ENCODE results near the gene SPTBN5.
A peak's percentile ranks its signal among the peaks of the same experiment; 100 is the strongest.
"Not testable (repeated sequence)": the region's sequence is repeated elsewhere in the genome, so short reads cannot be mapped to it uniquely, and the experiment has no call there.

Gene SPTBN5

GRCh38 chr15:41844814-41845213, 49.0 kb downstream of the SPTBN5 start:
- no peak for DNase-seq (ENCODE audit: low spot score)

DNA sequence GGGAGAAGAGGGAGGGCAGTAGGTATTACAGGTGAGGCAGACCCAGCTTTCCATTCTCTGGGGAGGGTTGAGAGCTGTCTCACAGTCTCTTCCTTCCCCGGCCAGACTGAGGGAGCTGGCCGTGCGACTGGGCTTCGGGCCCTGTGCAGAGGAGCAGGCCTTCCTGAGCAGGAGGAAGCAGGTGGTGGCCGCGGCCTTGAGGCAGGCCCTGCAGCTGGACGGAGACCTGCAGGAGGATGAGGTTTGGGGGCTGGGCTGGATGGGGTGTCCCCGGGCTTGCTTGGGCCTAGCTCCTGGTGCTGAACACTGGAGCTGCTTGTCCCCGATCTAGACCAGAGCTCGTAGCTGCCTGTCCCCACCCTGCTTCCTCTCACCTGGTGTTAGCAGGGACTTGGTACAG, 50.3 kb downstream of the SPTBN5 start:
- no peak for DNase-seq (ENCODE audit: low spot score)

DNA sequence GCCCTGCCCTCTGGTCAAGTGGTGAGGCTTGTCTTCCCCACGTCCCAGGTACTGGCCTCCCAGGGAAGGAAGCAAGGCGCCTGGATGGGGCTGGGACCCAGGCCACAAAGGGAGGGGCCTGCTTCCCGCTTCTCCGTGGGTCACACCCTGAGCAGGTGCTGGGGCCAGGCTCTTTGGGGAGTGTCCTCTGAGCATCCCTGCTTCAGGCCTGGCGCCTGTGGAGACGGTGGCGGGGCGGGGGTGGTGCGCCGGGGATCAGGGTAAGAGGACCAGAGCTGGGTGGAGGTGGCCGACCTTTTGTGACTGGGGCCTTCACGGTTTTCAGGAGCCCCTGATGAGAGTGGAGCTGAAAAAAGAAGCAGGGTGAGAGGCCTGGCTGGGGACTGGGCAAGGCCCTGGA, 51.6 kb downstream of the SPTBN5 start:
- no peak for DNase-seq (ENCODE audit: low spot score)

GRCh38 chr15:41841131-41841530, 52.7 kb downstream of the SPTBN5 start:
- no peak for DNase-seq (ENCODE audit: low spot score)

DNA sequence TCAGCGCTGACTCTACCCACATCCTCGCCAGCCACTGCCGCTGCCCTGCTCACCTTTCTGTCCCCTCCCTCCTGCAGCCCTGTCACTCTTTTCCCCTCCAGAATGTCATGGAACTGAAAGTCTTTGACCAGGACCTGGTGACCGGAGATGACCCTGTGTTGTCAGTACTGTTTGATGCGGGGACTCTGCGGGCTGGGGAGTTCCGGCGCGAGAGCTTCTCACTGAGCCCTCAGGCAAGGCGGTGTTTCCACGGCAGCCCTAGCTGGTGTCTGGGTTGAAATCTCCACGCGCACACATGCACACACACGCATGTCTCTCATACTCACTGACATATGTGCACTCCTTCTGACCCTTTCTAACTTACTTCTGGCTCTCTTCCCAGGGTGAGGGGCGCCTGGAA, 53.2 kb downstream of the SPTBN5 start:
- DNase-seq (ENCODE audit: low spot score), result no peak

- DNase-seq (ENCODE audit: low spot score), result no peak
Measured at GRCh38 chr15:41839781-41840491, 53.9 kb downstream of the SPTBN5 start.

DNA sequence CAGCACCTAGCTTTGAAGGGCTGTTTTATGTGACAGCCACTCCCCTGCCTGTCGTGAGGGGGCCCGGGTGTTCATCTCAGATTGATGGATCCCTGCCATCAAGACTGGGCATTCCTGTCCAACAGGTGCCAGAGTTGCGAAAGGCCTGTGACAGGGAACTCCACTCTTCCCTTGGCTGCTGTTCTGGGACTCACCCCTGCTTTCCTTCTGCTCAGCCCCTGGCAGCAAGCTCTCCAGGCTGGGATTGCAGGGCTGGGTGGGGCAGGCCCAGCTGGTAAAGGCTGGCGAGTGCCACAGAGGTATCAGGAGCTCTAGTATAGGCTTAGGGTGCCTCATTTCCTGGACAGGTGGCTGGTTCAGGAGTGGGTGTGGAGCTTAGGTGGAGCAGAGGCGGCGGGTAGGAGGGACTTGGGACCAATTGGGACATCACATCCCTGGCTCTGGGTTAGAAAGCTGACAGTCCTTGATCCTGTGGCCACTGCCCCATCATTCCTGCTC, 55.4 kb downstream of the SPTBN5 start, which contains the start of gene PLA2G4B:
Gene PLA2G4B (plus strand): TSS at position 448 of the 498 bp plus-strand sequence. CDS start 67 bp downstream, outside the sequence.
- DNase-seq (ENCODE audit: low spot score), result no peak

- DNase-seq (ENCODE audit: low spot score), result no peak
Measured at GRCh38 chr15:41836713-41837454, 57.0 kb downstream of the SPTBN5 start.

DNA sequence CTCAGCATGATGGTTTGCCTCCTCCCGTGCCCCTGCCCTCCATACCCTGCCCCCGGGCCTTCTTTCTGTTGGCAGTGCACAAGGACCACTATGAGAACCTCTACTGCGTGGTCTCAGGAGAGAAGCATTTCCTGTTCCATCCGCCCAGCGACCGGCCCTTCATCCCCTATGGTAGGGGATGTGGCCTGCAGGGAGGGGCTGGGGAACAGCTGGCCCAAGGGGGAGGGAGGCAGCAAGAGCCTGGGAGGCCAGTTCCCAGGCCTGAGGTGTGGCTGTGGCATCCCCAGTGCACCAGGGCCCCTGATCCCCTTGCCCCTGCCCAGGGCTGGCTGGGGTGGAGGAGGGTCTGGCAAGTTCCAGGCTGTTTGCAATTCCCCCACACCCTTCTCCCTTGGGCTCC, 57.8 kb downstream of the SPTBN5 start:
- DNase-seq (ENCODE audit: low spot score), result no peak

- no peak for DNase-seq (ENCODE audit: low spot score)
Measured at GRCh38 chr15:41834096-41834495, 59.8 kb downstream of the SPTBN5 start.

GRCh38 chr15:41832875-41833274, 61.0 kb downstream of the SPTBN5 start:
- DNase-seq (ENCODE audit: low spot score), result no peak

GRCh38 chr15:41832208-41832607, 61.6 kb downstream of the SPTBN5 start:
- no peak for DNase-seq (ENCODE audit: low spot score)

DNA sequence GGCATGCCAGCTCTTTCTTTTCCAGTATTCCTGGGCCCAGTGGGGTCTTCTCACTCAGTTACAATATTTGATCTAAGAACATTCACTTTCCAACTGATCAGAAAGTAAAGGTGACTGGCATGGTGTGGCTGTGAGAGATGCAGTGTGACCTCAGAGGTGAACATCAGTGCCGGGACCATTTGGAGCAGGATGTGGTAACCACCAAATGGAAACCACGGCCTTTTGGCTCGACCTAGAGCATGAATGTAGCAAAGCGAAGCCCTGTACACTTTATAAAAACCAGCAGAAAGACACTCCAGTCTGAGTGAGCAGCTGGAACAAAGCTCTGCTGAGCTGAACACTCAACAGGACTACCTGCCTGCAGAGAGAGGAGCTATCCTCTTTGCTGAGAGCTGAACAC, 62.6 kb downstream of the SPTBN5 start:
- DNase-seq (ENCODE audit: low spot score), result not testable (repeated sequence)

DNA sequence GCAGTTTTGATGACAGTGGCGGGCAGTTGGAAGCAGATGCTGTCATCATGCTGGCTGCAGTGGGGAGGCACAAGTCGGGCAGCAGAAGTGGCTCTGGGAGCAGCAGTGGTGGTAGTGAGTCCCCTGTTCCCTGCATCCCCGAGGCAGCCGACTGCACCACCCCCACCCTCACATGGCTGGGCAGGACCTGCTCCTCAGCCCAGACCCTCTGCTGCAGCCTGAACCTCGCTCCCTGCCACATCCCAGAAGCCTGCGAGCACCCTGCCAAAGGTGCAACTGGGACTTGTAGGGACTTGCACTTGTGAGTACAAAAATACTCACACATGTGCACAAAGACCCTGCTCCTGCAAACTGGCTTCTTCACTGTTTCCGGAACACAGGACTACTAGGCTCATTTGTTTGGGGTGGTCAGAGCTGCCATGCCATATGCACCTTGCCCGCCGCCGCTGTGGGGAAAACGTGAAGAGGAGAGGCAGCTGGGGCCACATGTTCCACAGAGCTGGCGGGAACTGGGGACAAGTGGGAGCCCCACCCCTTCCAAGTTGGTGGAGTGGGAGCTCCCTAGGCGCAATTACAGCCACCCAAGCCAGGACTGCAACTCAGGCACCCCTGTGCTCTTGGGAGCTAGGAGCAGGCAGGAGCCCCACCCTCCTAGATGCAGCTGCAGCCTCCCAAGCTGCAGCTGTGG, 63.8 kb downstream of the SPTBN5 start:
- no peak for DNase-seq (ENCODE audit: low spot score)

- peak; percentile 46 for DNase-seq (ENCODE audit: low spot score)
Measured at GRCh38 chr15:41828807-41829141, 65.1 kb downstream of the SPTBN5 start.

DNA sequence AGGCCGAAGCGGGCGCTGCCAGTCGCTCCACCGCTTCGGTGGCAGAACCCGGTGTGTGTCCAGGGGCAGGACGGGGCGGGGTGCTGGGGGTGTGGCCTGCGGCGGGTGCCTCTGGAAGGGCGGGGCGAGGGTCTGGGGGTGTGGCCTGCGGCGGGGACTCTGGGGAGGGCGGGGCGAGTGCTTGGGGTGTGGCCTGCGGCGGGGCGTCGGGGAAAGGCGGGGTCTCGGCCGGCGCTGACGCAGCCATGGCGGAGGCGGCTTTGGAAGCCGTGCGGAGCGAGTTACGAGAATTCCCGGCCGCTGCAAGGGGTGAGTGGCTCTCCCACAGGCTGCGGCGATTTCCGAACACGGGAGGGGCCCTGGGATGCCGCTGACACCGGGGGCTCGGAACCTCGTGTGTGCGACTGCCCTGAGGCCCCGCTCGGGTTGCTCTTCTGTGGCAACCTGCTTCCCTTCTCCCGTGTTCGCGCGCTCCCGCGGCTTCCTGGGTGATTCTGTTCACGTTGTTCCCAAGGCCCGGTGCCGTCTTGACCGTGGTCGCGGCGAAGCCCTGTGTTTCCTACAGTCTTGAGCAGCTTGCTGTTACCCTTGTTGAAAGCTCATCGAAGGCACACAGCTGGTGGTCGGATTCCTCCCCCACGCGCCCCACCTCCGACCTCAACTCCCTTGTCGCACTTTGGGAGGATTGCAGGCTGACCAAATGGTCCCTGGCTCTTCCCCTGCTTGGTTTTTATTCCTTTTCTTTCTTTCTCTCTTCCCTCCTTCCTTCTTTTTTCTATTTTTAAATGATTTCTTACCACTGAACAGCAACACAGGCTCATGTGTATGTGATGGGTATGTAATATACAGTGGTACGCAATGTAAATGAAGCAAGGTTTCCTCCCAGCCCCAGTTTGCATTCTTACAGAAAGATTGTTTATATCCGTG, 65.7 kb downstream of the SPTBN5 start, which contains the start of gene JMJD7:
Gene JMJD7 (plus strand): TSS at position 213 of the 927 bp plus-strand sequence. CDS start 33 bp downstream, at position 246.
- peak; percentile 80 for DNase-seq (ENCODE audit: low spot score)

DNA sequence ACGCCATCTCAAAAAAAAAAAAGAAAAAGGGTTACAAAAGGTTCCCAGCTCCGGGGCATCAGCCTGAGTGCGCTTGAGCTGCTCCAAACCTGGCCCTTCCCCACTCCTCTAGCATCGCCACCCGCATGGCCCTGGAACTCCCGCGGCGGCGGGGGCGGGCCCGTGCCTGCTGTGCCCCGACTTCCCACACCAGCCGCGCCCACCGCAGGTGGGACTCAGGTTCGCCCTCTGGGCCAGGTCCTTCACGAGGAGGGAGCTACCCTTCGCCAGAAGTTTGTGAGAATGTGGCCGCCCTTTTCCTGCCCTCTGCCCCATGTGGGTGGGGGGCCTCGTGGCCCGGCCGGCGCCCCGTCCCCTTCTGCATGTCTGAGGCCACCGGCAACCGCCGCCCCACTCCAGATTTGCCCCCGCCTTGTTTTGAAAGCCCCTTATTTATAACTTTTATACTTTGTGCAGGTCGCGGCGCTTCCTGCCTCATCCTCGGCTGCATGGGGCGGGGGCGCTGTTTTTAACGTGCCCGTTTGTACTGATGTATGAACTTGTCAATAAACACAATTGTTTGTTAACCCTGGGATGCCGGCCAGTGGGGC, 66.5 kb downstream of the SPTBN5 start:
- DNase-seq (ENCODE audit: low spot score), result no peak

DNA sequence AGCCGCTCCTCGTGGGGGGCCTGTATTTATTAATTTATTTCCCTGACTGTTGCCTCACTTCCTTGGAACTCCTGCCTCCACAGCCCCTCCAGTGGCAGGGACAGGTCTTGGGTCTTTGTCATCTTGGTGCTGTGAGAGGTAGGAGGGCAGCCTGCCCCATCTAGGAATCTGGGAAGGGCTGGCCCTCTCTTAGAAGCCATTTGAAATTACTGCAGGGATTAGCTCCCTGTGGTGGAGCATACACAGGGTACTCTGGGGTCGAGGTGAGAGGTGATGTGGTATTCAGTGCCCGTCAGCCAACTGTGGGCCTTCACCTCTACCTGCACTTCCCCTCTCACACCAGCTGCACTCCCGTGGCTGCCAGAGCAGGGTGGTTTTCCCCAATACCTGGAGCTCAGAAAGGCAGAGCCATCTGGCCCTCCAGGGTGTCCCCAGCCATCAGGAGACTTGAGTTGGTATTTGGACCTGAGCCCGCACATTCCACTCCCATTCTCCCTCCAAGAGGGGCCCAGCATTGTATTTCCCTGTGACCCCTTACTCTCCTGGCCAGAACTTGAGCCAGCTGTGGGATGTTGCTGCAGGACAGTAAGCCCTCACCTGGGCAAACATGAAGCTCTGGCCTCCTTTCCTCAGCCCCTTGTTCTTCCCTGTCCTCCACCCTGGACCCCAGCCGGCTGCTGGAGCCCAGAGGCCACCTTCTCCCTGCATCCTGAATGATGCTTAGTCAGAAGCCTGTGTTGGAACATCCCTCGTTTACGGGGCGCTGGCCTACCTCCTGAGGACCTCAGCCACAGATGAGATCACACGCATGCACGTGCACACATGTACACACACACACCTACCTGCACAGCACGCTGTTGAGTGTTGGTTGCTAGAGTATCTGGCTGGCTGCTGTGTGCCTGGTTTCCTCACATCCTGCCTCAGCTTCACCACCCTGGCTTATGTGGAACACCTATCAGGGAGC, 68.0 kb downstream of the SPTBN5 start:
- no peak for DNase-seq (ENCODE audit: low spot score)

GRCh38 chr15:41825145-41825544, 68.7 kb downstream of the SPTBN5 start:
- DNase-seq (ENCODE audit: low spot score), result no peak
